AG04449 (cell line): ENCODE measurements around the gene TARBP1.

Experiments
- CTCF ChIA-PET: fragments of 350-600 bp; formaldehyde crosslinking; extraction: SDS; loops from one replicate; lab custom pipeline; 2021; ENCODE audit warnings: antibody characterized with exemption; lab: Yijun Ruan, JAX
- POLR2A ChIA-PET: fragments of 400-600, 350-600 bp; formaldehyde crosslinking; extraction: SDS; loops from one replicate; lab custom pipeline; 2020; ENCODE audit warnings: antibody characterized with exemption, inconsistent platforms; lab: Yijun Ruan, JAX
- DNase-seq: peaks from one replicate; pipeline ENCODE4 v3.0.0-alpha.2; 2010; ENCODE audit warnings: low read depth, low spot score
- H3K4me3 ChIP-seq: 2 replicates; pipeline ENCODE4 v1.5.1; 2011; ENCODE audit warnings: low read depth, mild to moderate bottlenecking, control low read depth, low read length
- CTCF ChIP-seq: IDR thresholded peaks from one replicate; pipeline ENCODE4 v1.5.1; 2011; ENCODE audit warnings: mild to moderate bottlenecking, moderate library complexity, low read length, control low read depth, inconsistent platforms; ENCODE audit not compliant: insufficient read depth; ENCODE audit errors: missing control alignments

Gene TARBP1

GRCh38 chr1:234473118-234473517 is 5.9 kb downstream of the TARBP1 start:
- no peak overlapping the region for H3K4me3 ChIP-seq
- no peak for DNase-seq
- ChIA-PET CTCF (interaction anchor here (0.8 to 1.6 kb wide), 2 partner anchors 13 to 620 kb away, joined by 3 to 4 read pairs; no protein-coding TSS in a partner anchor), POLR2A (no interaction called here)
- no peak for TF ChIP-seq CTCF

- TF ChIP-seq CTCF: no peak
- H3K4me3 ChIP-seq: no peak overlapping the region
- CTCF ChIA-PET: no interaction called here
- no peak for DNase-seq
- POLR2A ChIA-PET: no interaction called here
Observed at GRCh38 chr1:234469376-234469775, 9.6 kb downstream of the TARBP1 start.

- ChIA-PET CTCF (no interaction called here), POLR2A (no interaction called here)
- TF ChIP-seq CTCF: no peak
- no peak overlapping the region for H3K4me3 ChIP-seq
- no peak for DNase-seq
Observed at GRCh38 chr1:234468580-234468979, 10.4 kb downstream of the TARBP1 start.

GRCh38 chr1:234467821-234468220 is 11.2 kb downstream of the TARBP1 start:
- CTCF ChIA-PET: interaction anchor here (1.3 kb wide), 1 partner anchor 10 kb away, joined by 6 read pairs; no protein-coding TSS in a partner anchor
- no peak overlapping the region for H3K4me3 ChIP-seq
- POLR2A ChIA-PET: no interaction called here
- TF ChIP-seq CTCF: no peak
- no peak for DNase-seq

- no peak overlapping the region for H3K4me3 ChIP-seq
- DNase-seq: no peak
- ChIA-PET CTCF (interaction anchor here (0.8 to 1.3 kb wide), 2 partner anchors 10 to 18 kb away, joined by 3 to 6 read pairs; no protein-coding TSS in a partner anchor), POLR2A (interaction anchor here (0.6 kb wide), 1 partner anchor 14 kb away, joined by 4 read pairs; no protein-coding TSS in a partner anchor)
- no peak for TF ChIP-seq CTCF
Observed at GRCh38 chr1:234466945-234467344, 12.0 kb downstream of the TARBP1 start.

GRCh38 chr1:234463749-234464148 is 15.2 kb downstream of the TARBP1 start:
- POLR2A ChIA-PET: no interaction called here
- DNase-seq: no peak
- no peak overlapping the region for H3K4me3 ChIP-seq

More at GRCh38 chr1:234463749-234464148, 15.2 kb downstream of the TARBP1 start:
- CTCF ChIA-PET: no interaction called here
- TF ChIP-seq CTCF: no peak
